ENCODE measurements around the gene CBARP. TPM values are rescaled to one million over a fixed set of nuclear protein-coding genes. Genes with fewer than 3 reads are reported as not detected.
A peak's percentile ranks its signal among the peaks of the same experiment; 100 is the strongest.

CBARP gene
- total and polyA plus RNA-seq, 2 of the 13 experiments (the other 11 are each of a cell fraction or from before 2014, with no cell fraction given), result 1.2 to 1.4 TPM

DNA sequence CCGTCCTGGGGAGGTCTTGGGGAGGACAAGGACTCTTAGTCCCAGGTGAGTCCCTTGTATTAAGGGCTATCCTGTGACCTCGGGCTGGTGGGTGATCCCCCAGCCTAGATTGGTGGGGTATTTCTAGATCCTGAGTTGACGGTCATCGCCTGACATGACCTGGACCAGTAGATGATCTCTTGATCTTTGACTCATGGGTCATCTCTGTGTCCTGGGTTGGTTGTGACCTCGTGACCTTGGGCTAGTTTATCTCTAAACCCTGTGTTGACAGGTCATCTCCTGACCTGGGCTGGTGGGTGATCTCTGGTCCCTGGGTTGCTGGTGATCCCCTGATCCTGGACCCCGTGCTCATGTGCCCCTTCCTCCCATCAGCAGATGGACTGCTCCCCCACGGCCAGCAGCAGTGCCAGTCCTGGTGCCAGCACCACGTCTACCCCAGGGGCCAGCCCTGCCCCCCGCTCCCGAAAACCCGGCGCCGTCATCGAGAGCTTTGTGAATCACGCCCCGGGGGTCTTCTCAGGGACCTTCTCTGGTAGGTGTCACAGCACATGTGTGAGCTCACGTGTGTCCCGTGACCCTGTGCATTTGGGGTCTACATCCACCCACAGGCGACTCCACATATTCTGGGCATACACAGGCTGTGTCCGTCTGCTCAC is 16.9 kb upstream of the CBARP start (continued):
- TF ChIP-seq JUND (CRISPR knock-in tag; IDR thresholded peaks at IDR 0.05) (no peak), ZFX (CRISPR knock-in tag; IDR thresholded peaks at IDR 0.05; ENCODE audit: low read depth) (peak; percentile 23; the same call in 1 of the 2 replicates), ZNF773 (CRISPR knock-in tag; IDR thresholded peaks at IDR 0.05; ENCODE audit: borderline replicate concordance) (no peak), SATB2 (CRISPR knock-in tag; IDR thresholded peaks at IDR 0.05) (no peak), STAT5B (CRISPR knock-in tag; IDR thresholded peaks at IDR 0.05) (no peak), JUNB (CRISPR knock-in tag; IDR thresholded peaks at IDR 0.05; ENCODE audit: borderline replicate concordance) (no peak), FOXO1 (CRISPR knock-in tag; IDR thresholded peaks at IDR 0.05) (peak; percentile 80), ZNF30 (CRISPR knock-in tag; IDR thresholded peaks at IDR 0.05) (no peak), NFE2L1 (CRISPR knock-in tag; IDR thresholded peaks at IDR 0.05; ENCODE audit: borderline replicate concordance) (no peak), ZFYVE20 (CRISPR knock-in tag; IDR thresholded peaks at IDR 0.05; ENCODE audit: borderline replicate concordance, low read depth) (no peak), ZFAT (CRISPR knock-in tag; conservative IDR thresholded peaks at IDR 0.05) (no peak), ZFP1 (CRISPR knock-in tag; IDR thresholded peaks at IDR 0.05) (no peak)
- TF ChIP-seq, protein P1, sequence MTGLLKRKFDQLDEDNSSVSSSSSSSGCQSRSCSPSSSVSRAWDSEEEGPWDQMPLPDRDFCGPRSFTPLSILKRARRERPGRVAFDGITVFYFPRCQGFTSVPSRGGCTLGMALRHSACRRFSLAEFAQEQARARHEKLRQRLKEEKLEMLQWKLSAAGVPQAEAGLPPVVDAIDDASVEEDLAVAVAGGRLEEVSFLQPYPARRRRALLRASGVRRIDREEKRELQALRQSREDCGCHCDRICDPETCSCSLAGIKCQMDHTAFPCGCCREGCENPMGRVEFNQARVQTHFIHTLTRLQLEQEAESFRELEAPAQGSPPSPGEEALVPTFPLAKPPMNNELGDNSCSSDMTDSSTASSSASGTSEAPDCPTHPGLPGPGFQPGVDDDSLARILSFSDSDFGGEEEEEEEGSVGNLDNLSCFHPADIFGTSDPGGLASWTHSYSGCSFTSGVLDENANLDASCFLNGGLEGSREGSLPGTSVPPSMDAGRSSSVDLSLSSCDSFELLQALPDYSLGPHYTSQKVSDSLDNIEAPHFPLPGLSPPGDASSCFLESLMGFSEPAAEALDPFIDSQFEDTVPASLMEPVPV (CRISPR knock-in tag; IDR thresholded peaks at IDR 0.05), result no peak
- TF ChIP-seq, protein P2, sequence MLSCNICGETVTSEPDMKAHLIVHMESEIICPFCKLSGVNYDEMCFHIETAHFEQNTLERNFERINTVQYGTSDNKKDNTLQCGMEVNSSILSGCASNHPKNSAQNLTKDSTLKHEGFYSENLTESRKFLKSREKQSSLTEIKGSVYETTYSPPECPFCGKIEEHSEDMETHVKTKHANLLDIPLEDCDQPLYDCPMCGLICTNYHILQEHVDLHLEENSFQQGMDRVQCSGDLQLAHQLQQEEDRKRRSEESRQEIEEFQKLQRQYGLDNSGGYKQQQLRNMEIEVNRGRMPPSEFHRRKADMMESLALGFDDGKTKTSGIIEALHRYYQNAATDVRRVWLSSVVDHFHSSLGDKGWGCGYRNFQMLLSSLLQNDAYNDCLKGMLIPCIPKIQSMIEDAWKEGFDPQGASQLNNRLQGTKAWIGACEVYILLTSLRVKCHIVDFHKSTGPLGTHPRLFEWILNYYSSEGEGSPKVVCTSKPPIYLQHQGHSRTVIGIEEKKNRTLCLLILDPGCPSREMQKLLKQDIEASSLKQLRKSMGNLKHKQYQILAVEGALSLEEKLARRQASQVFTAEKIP (CRISPR knock-in tag; IDR thresholded peaks at IDR 0.05; ENCODE audit: borderline replicate concordance), result no peak
- TF ChIP-seq, protein P3, sequence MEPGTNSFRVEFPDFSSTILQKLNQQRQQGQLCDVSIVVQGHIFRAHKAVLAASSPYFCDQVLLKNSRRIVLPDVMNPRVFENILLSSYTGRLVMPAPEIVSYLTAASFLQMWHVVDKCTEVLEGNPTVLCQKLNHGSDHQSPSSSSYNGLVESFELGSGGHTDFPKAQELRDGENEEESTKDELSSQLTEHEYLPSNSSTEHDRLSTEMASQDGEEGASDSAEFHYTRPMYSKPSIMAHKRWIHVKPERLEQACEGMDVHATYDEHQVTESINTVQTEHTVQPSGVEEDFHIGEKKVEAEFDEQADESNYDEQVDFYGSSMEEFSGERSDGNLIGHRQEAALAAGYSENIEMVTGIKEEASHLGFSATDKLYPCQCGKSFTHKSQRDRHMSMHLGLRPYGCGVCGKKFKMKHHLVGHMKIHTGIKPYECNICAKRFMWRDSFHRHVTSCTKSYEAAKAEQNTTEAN (CRISPR knock-in tag; conservative IDR thresholded peaks at IDR 0.05), result no peak
- TF ChIP-seq, protein P4, sequence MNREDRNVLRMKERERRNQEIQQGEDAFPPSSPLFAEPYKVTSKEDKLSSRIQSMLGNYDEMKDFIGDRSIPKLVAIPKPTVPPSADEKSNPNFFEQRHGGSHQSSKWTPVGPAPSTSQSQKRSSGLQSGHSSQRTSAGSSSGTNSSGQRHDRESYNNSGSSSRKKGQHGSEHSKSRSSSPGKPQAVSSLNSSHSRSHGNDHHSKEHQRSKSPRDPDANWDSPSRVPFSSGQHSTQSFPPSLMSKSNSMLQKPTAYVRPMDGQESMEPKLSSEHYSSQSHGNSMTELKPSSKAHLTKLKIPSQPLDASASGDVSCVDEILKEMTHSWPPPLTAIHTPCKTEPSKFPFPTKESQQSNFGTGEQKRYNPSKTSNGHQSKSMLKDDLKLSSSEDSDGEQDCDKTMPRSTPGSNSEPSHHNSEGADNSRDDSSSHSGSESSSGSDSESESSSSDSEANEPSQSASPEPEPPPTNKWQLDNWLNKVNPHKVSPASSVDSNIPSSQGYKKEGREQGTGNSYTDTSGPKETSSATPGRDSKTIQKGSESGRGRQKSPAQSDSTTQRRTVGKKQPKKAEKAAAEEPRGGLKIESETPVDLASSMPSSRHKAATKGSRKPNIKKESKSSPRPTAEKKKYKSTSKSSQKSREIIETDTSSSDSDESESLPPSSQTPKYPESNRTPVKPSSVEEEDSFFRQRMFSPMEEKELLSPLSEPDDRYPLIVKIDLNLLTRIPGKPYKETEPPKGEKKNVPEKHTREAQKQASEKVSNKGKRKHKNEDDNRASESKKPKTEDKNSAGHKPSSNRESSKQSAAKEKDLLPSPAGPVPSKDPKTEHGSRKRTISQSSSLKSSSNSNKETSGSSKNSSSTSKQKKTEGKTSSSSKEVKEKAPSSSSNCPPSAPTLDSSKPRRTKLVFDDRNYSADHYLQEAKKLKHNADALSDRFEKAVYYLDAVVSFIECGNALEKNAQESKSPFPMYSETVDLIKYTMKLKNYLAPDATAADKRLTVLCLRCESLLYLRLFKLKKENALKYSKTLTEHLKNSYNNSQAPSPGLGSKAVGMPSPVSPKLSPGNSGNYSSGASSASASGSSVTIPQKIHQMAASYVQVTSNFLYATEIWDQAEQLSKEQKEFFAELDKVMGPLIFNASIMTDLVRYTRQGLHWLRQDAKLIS (CRISPR knock-in tag; IDR thresholded peaks at IDR 0.05), result no peak
- TF ChIP-seq, protein P5, sequence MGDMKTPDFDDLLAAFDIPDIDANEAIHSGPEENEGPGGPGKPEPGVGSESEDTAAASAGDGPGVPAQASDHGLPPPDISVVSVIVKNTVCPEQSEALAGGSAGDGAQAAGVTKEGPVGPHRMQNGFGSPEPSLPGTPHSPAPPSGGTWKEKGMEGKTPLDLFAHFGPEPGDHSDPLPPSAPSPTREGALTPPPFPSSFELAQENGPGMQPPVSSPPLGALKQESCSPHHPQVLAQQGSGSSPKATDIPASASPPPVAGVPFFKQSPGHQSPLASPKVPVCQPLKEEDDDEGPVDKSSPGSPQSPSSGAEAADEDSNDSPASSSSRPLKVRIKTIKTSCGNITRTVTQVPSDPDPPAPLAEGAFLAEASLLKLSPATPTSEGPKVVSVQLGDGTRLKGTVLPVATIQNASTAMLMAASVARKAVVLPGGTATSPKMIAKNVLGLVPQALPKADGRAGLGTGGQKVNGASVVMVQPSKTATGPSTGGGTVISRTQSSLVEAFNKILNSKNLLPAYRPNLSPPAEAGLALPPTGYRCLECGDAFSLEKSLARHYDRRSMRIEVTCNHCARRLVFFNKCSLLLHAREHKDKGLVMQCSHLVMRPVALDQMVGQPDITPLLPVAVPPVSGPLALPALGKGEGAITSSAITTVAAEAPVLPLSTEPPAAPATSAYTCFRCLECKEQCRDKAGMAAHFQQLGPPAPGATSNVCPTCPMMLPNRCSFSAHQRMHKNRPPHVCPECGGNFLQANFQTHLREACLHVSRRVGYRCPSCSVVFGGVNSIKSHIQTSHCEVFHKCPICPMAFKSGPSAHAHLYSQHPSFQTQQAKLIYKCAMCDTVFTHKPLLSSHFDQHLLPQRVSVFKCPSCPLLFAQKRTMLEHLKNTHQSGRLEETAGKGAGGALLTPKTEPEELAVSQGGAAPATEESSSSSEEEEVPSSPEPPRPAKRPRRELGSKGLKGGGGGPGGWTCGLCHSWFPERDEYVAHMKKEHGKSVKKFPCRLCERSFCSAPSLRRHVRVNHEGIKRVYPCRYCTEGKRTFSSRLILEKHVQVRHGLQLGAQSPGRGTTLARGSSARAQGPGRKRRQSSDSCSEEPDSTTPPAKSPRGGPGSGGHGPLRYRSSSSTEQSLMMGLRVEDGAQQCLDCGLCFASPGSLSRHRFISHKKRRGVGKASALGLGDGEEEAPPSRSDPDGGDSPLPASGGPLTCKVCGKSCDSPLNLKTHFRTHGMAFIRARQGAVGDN (CRISPR knock-in tag; IDR thresholded peaks at IDR 0.05), result peak; percentile 28
